ENCODE results near the gene SERPINA5. TPM values are rescaled to one million over a fixed set of nuclear protein-coding genes. Genes with fewer than 3 reads are reported as not detected.
"Not testable (repeated sequence)": the region's sequence is repeated elsewhere in the genome, so short reads cannot be mapped to it uniquely, and the experiment has no call there.

Gene SERPINA5
- total and polyA plus RNA-seq, 4 donors: 0.13 to 9.0 (median 2.3) TPM; not detected in 1

GRCh38 chr14:94599656-94600004 lies 18.4 kb downstream of the SERPINA5 start:
- intact Hi-C loops (cut with DNase I): no loop called here
- Histone ChIP-seq H3K4me1 (ENCODE audit: control insufficient read depth in 1 of 2, insufficient read depth in 2 of 2, low read length in 2 of 2) (peaks cover 2 to 4% of the 10 kb centered on the region in 2 donors), H3K27me3 (ENCODE audit: control insufficient read depth in 1 of 2, insufficient read depth in 2 of 2, low read length in 1 of 2) (no peaks in the 10 kb centered on the region), H3K36me3 (ENCODE audit: control insufficient read depth in 1 of 2, insufficient read depth in 2 of 2, low read length in 1 of 2) (no peaks in the 10 kb centered on the region), H3K9me3 (ENCODE audit: control insufficient read depth, low read length) (no peaks in the 10 kb centered on the region), H3K4me3 (ENCODE audit: low read length in 2 of 2) (no peak overlapping the region), H3K27ac (ENCODE audit: low read depth in 1 of 2, low read length in 2 of 2) (no peak overlapping the region)
- ATAC-seq (ENCODE audit: low FRiP score) (no peak), DNase-seq (peak in 1 of 2 donors; percentile 60)
- WGBS, 2 donors: 62 to 68% methylated on average over 3 of the region's 3 CpGs

DNA sequence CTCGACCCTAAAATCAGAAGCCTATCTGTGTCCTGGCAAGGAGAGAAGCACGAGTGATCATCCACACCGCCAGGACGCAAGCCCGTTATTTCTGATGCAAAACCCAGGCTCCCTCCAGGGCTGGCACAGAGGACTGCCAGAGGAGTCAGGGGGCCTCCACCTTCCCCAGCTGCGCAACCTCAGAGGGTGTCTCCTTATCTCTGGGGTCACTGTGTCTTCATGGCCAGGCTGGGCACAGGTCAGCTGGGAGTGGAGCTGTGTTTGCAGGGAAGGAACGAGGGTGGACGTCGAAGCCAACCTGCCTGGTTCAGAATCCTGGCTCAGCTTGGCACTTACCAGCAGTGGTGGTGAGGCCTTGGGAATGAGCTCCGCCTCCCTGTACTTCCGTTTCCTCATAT lies 18.9 kb downstream of the SERPINA5 start:
- intact Hi-C loops (cut with DNase I): no loop called here
- peaks cover 2 to 4% of the 10 kb centered on the region in 2 donors for H3K4me1 ChIP-seq (ENCODE audit: control insufficient read depth in 1 of 2, insufficient read depth in 2 of 2, low read length in 2 of 2)
- DNase-seq (peak in 1 of 2 donors; percentile 74), ATAC-seq (ENCODE audit: low FRiP score) (no peak)
- H3K36me3 ChIP-seq (ENCODE audit: control insufficient read depth in 1 of 2, insufficient read depth in 2 of 2, low read length in 1 of 2): no peaks in the 10 kb centered on the region
- no peaks in the 10 kb centered on the region for H3K27me3 ChIP-seq (ENCODE audit: control insufficient read depth in 1 of 2, insufficient read depth in 2 of 2, low read length in 1 of 2)
- WGBS, 2 donors: 83 to 85% methylated on average over 11 of the region's 11 CpGs
- H3K4me3 ChIP-seq (ENCODE audit: low read length in 2 of 2): no peak overlapping the region
- peak overlapping the region in 1 of 2 donors; percentile 55 for H3K27ac ChIP-seq (ENCODE audit: low read depth in 1 of 2, low read length in 2 of 2)
- no peaks in the 10 kb centered on the region for H3K9me3 ChIP-seq (ENCODE audit: control insufficient read depth, low read length)

DNA sequence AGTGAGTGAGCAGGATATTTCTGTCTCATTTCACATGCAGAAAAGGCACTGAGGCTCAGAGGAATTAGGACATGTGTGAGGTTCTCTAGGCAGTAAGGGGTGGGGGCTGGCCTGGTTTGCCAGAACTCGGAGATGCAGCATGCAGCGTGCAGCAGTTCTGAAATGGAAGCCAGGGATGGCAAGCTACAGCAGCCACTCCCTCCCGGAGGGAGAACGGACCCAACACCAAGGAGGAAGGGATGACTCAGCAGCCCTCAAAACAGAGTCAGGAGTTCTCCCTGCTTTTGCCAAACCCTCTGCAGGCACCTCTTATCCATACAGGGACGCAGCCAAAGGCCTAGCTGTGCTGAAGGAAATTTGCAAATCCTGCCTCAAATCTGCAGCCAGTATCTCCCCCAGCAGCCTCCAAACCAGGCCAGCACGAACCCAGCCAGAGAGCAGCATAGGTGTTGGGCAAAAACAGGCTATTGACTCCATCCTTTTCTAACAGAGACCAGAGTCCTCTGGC lies 20.7 kb downstream of the SERPINA5 start:
- Histone ChIP-seq H3K4me3 (ENCODE audit: low read length in 2 of 2) (no peak overlapping the region), H3K36me3 (ENCODE audit: control insufficient read depth in 1 of 2, insufficient read depth in 2 of 2, low read length in 1 of 2) (no peaks in the 10 kb centered on the region), H3K9me3 (ENCODE audit: control insufficient read depth, low read length) (no peaks in the 10 kb centered on the region), H3K4me1 (ENCODE audit: control insufficient read depth in 1 of 2, insufficient read depth in 2 of 2, low read length in 2 of 2) (peaks cover 2 to 4% of the 10 kb centered on the region in 2 donors), H3K27ac (ENCODE audit: low read depth in 1 of 2, low read length in 2 of 2) (peak overlapping the region in 1 of 2 donors; percentile 77), H3K27me3 (ENCODE audit: control insufficient read depth in 1 of 2, insufficient read depth in 2 of 2, low read length in 1 of 2) (no peaks in the 10 kb centered on the region)
- intact Hi-C loops (cut with DNase I): no loop called here
- WGBS, 2 donors: 3 to 4% methylated on average over 6 of the region's 6 CpGs
- DNase-seq (peak; percentile 79 to 85), ATAC-seq (ENCODE audit: low FRiP score) (peak; percentile 88)

GRCh38 chr14:94602722-94603121 lies 21.5 kb downstream of the SERPINA5 start:
- H3K4me1 ChIP-seq (ENCODE audit: control insufficient read depth in 1 of 2, insufficient read depth in 2 of 2, low read length in 2 of 2): peaks cover 2 to 4% of the 10 kb centered on the region in 2 donors
- intact Hi-C loops (cut with DNase I): no loop called here
- H3K27ac ChIP-seq (ENCODE audit: low read depth in 1 of 2, low read length in 2 of 2): no peak overlapping the region
- 94 to 96% methylated on average over 5 of the region's 5 CpGs for WGBS, 2 donors
- ATAC-seq (ENCODE audit: low FRiP score) (no peak), DNase-seq (peak in 1 of 2 donors; percentile 68)
- no peak overlapping the region for H3K4me3 ChIP-seq (ENCODE audit: low read length in 2 of 2)
- no peaks in the 10 kb centered on the region for H3K27me3 ChIP-seq (ENCODE audit: control insufficient read depth in 1 of 2, insufficient read depth in 2 of 2, low read length in 1 of 2)
- no peaks in the 10 kb centered on the region for H3K36me3 ChIP-seq (ENCODE audit: control insufficient read depth in 1 of 2, insufficient read depth in 2 of 2, low read length in 1 of 2)
- H3K9me3 ChIP-seq (ENCODE audit: control insufficient read depth, low read length): no peaks in the 10 kb centered on the region

DNA sequence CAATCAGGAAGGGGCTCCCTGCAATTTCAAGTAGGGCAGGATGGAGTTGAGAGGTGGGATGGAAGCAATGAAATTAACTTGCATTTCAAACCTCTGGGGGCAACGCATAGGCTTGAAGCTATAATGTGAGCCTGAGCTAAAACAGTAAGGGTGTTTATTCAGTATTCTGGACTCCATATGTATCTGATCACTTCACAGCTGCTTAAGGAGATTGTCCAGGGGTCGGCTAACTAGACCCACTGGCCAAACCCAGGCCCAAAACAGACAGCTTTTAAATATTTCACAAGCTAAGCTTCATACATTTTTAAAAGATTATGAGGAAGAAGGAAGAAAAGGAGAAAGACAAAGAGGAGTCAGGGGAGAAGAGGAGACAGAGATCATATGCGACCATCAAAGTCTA lies 24.1 kb downstream of the SERPINA5 start:
- intact Hi-C loops (cut with DNase I): no loop called here

DNA sequence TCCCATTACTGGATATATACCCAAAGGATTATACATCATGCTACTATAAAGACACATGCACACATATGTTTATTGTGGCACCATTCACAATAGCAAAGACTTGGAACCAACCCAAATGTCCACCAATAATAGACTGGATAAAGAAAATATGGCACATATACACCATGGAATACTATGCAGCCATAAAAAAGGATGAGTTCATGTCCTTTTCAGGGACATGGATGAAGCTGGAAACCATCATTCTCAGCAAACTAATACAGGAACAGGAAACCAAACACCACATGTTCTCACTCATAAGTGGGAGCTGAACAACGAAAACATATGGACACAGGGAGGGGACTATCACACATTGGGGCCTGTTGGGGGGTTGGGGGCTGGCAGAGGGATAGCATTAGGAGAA lies 27.7 kb downstream of the SERPINA5 start:
- DNase-seq; H3K36me3 ChIP-seq (ENCODE audit: control insufficient read depth in 1 of 2, insufficient read depth in 2 of 2, low read length in 1 of 2); H3K9me3 ChIP-seq (ENCODE audit: control insufficient read depth, low read length); intact Hi-C loops (cut with DNase I); ATAC-seq (ENCODE audit: low FRiP score); H3K4me3 ChIP-seq (ENCODE audit: low read length in 2 of 2); H3K27me3 ChIP-seq (ENCODE audit: control insufficient read depth in 1 of 2, insufficient read depth in 2 of 2, low read length in 1 of 2); H3K27ac ChIP-seq (ENCODE audit: low read depth in 1 of 2, low read length in 2 of 2); H3K4me1 ChIP-seq (ENCODE audit: control insufficient read depth in 1 of 2, insufficient read depth in 2 of 2, low read length in 2 of 2): not testable (repeated sequence)
- WGBS, 2 donors: 88 to 90% methylated on average over 1 of the region's 1 CpG

More for the DNA sequence above, 24.1 kb downstream of the SERPINA5 start:
- peaks cover 0 to 2% of the 10 kb centered on the region in 2 donors for H3K4me1 ChIP-seq (ENCODE audit: control insufficient read depth in 1 of 2, insufficient read depth in 2 of 2, low read length in 2 of 2)
- no peaks in the 10 kb centered on the region for H3K9me3 ChIP-seq (ENCODE audit: control insufficient read depth, low read length)
- ATAC-seq (ENCODE audit: low FRiP score) (no peak), DNase-seq (peak in 1 of 2 donors; percentile 3)
- no peak overlapping the region for H3K4me3 ChIP-seq (ENCODE audit: low read length in 2 of 2)
- no peaks in the 10 kb centered on the region for H3K36me3 ChIP-seq (ENCODE audit: control insufficient read depth in 1 of 2, insufficient read depth in 2 of 2, low read length in 1 of 2)
- 76 to 85% methylated on average over 3 of the region's 3 CpGs for WGBS, 2 donors
- H3K27ac ChIP-seq (ENCODE audit: low read depth in 1 of 2, low read length in 2 of 2): no peak overlapping the region
- no peaks in the 10 kb centered on the region for H3K27me3 ChIP-seq (ENCODE audit: control insufficient read depth in 1 of 2, insufficient read depth in 2 of 2, low read length in 1 of 2)

- Histone ChIP-seq H3K27me3 (ENCODE audit: control insufficient read depth in 1 of 2, insufficient read depth in 2 of 2, low read length in 1 of 2) (no peaks in the 10 kb centered on the region), H3K4me3 (ENCODE audit: low read length in 2 of 2) (no peak overlapping the region), H3K36me3 (ENCODE audit: control insufficient read depth in 1 of 2, insufficient read depth in 2 of 2, low read length in 1 of 2) (no peaks in the 10 kb centered on the region), H3K4me1 (ENCODE audit: control insufficient read depth in 1 of 2, insufficient read depth in 2 of 2, low read length in 2 of 2) (no peaks in the 10 kb centered on the region), H3K27ac (ENCODE audit: low read depth in 1 of 2, low read length in 2 of 2) (no peak overlapping the region), H3K9me3 (ENCODE audit: control insufficient read depth, low read length) (no peaks in the 10 kb centered on the region)
- intact Hi-C loops (cut with DNase I): no loop called here
- 90 to 94% methylated on average over 5 of the region's 5 CpGs for WGBS, 2 donors
- ATAC-seq (ENCODE audit: low FRiP score) (no peak), DNase-seq (no peak)
Measured at GRCh38 chr14:94611179-94611578, 30.0 kb downstream of the SERPINA5 start.

DNA sequence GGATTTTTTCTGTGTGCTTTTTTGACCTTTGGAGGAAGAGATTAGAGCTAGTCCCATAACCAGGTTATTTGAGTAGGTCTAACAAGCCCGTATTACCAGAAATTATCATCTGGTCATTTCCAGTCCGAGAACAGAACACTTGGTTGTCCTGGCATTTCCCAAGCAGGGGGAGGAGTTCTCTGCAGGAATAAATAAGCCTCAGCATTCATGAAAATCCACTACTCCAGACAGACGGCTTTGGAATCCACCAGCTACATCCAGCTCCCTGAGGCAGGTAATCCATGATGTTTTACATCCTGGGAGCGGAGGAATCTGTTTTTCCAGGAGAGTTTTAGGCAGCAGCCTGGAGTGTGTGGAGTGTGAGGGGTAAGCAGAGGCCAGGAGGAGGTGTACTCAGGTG lies 30.9 kb downstream of the SERPINA5 start, which contains the start of gene SERPINA3:
Gene SERPINA3 (plus strand): TSS at position 218 of the 400 bp plus-strand sequence. CDS start 2,051 bp downstream, outside the sequence.
- 49 to 54% methylated on average over 4 of the region's 4 CpGs for WGBS, 2 donors
- no peak for DNase-seq
- no peak within 1 kb of the TSS for H3K27ac ChIP-seq (ENCODE audit: low read depth in 1 of 2, low read length in 2 of 2)
- H3K4me1 ChIP-seq (ENCODE audit: control insufficient read depth in 1 of 2, insufficient read depth in 2 of 2, low read length in 2 of 2): no peaks in the 10 kb centered on the region
- no peak within 1 kb of the TSS for H3K4me3 ChIP-seq (ENCODE audit: low read length in 2 of 2)
- peak; percentile 70 for ATAC-seq (ENCODE audit: low FRiP score)
- no peaks in the 10 kb centered on the region for H3K36me3 ChIP-seq (ENCODE audit: control insufficient read depth in 1 of 2, insufficient read depth in 2 of 2, low read length in 1 of 2)
- H3K9me3 ChIP-seq (ENCODE audit: control insufficient read depth, low read length): peaks cover 4% of the 10 kb centered on the region
- intact Hi-C loops (cut with DNase I): no loop called here
- no peaks in the 10 kb centered on the region for H3K27me3 ChIP-seq (ENCODE audit: control insufficient read depth in 1 of 2, insufficient read depth in 2 of 2, low read length in 1 of 2)

Measured in aorta (tissue), 5 donors.